ENCODE data around the gene DPP4.
A peak's percentile ranks its signal among the peaks of the same experiment; 100 is the strongest.

DPP4 gene

DNA sequence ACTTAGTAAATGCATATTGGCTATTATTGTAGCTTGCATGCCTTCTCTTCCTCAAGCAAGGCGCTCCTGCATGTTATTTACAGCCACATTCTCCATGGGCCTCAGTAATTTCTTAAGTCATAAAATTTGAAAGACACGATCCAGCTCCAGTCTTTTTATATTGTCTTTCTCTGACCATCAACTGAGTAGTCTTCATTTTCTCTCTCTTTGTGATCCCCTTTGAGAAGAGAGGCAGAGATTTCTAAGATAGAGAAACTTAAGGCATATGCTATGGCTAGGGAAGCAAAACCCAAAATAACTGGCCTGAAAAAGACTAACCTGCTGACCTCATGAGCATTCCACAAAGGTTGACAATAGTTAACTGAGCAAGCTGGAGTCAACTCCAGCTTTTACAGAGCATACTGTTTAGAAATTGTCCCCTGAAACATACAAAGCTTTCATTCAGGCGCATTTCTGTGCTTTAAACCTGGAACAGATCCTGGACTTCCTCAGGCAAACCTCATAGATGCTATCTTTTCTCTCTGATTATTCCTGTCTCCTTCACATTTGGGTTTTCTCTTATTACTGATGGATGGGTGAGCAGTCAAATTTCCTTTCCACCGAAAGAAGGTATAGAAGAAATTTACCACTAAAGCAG, 4.6 kb downstream of the DPP4 start:
- no peak for DNase-seq (ENCODE audit: low read depth)
- TF ChIP-seq, protein P1, sequence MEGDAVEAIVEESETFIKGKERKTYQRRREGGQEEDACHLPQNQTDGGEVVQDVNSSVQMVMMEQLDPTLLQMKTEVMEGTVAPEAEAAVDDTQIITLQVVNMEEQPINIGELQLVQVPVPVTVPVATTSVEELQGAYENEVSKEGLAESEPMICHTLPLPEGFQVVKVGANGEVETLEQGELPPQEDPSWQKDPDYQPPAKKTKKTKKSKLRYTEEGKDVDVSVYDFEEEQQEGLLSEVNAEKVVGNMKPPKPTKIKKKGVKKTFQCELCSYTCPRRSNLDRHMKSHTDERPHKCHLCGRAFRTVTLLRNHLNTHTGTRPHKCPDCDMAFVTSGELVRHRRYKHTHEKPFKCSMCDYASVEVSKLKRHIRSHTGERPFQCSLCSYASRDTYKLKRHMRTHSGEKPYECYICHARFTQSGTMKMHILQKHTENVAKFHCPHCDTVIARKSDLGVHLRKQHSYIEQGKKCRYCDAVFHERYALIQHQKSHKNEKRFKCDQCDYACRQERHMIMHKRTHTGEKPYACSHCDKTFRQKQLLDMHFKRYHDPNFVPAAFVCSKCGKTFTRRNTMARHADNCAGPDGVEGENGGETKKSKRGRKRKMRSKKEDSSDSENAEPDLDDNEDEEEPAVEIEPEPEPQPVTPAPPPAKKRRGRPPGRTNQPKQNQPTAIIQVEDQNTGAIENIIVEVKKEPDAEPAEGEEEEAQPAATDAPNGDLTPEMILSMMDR (IDR thresholded peaks at IDR 0.05; ENCODE audit: insufficient read depth, low read depth, low read length, missing control alignments): no peak
- H3K4me3 ChIP-seq (ENCODE audit: low read length): no peak overlapping the region

GRCh38 chr2:162067596-162067995, 6.4 kb downstream of the DPP4 start:
- TF ChIP-seq, protein P1 (IDR thresholded peaks at IDR 0.05; ENCODE audit: insufficient read depth, low read depth, low read length, missing control alignments): no peak
- H3K4me3 ChIP-seq (ENCODE audit: low read length): no peak overlapping the region
- no peak for DNase-seq (ENCODE audit: low read depth)

- TF ChIP-seq, protein P1 (IDR thresholded peaks at IDR 0.05; ENCODE audit: insufficient read depth, low read depth, low read length, missing control alignments): no peak
- H3K4me3 ChIP-seq (ENCODE audit: low read length): no peak overlapping the region
- no peak for DNase-seq (ENCODE audit: low read depth)
Measured at GRCh38 chr2:162065767-162066166, 8.2 kb downstream of the DPP4 start.

GRCh38 chr2:162063899-162064298, 10.1 kb downstream of the DPP4 start:
- TF ChIP-seq, protein P1 (IDR thresholded peaks at IDR 0.05; ENCODE audit: insufficient read depth, low read depth, low read length, missing control alignments): no peak
- H3K4me3 ChIP-seq (ENCODE audit: low read length): no peak overlapping the region
- no peak for DNase-seq (ENCODE audit: low read depth)

- DNase-seq (ENCODE audit: low read depth): peak; percentile 71
- TF ChIP-seq, protein P1 (IDR thresholded peaks at IDR 0.05; ENCODE audit: insufficient read depth, low read depth, low read length, missing control alignments): no peak
- no peak overlapping the region for H3K4me3 ChIP-seq (ENCODE audit: low read length)
Measured at GRCh38 chr2:162063281-162063680, 10.7 kb downstream of the DPP4 start.

GRCh38 chr2:162062559-162062958, 11.5 kb downstream of the DPP4 start:
- H3K4me3 ChIP-seq (ENCODE audit: low read length): no peak overlapping the region
- no peak for DNase-seq (ENCODE audit: low read depth)
- TF ChIP-seq, protein P1 (IDR thresholded peaks at IDR 0.05; ENCODE audit: insufficient read depth, low read depth, low read length, missing control alignments): no peak

DNA sequence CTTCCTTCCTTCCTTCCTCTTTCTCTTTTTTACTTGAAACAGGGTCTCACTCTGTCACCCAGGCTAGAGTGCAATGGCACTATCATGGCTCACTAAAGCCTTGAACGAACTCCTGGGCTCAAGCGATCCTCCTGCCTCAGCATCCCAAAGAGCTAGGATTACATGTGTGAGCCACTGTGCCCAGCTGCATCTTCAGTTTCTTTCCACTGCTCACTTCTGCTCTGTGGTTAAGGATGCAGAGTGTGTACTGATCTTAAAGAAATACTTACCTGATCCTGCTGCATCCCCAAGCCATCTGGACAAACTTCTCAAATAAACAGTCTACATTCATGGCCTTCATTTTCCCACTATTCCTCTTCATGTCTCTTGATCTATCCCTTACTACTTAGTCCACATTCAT, 13.0 kb downstream of the DPP4 start:
- TF ChIP-seq, protein P1 (IDR thresholded peaks at IDR 0.05; ENCODE audit: insufficient read depth, low read depth, low read length, missing control alignments): no peak
- H3K4me3 ChIP-seq (ENCODE audit: low read length): no peak overlapping the region
- no peak for DNase-seq (ENCODE audit: low read depth)

Measured in epithelial cell of esophagus (primary cell).